MM.1S (cell line): ENCODE data around the gene TTC33.

Experiments used
- EZH2 ChIP-seq: fragments of 300-600 bp; sonication (generic); optimal IDR thresholded peaks from 2 replicates; pipeline ENCODE3; 2017; ENCODE audit warnings: low read depth, mild to moderate bottlenecking, antibody characterized with exemption, low read length, mixed read lengths
- TF ChIP-seq, protein P1 (sequence below): fragments of 300-600 bp; sonication (generic); IDR thresholded peaks from 2 replicates; pipeline ENCODE4 v1.5.1; 2016; ENCODE audit warnings: antibody characterized with exemption, low read length, mixed read lengths

DNA sequence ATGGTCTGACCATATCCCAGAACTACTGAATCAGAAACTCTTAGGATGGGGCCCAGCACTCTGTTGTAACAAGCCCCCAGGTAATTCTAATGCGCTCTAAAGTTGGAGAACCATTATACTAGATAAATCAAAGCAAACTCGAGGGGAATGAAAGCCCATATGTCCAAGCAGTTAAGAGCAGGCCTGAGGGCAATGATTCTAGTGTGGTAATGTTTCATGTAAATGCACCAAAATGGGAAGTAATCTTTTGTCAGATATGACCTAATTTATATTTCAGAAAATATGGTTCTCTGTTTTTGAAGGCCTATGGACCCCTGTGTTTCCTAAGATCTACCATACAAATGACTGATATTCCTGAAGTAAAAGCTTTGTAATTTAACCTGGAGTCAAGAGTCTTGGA is 184.0 kb downstream of the TTC33 start:
- TF ChIP-seq, protein P1, sequence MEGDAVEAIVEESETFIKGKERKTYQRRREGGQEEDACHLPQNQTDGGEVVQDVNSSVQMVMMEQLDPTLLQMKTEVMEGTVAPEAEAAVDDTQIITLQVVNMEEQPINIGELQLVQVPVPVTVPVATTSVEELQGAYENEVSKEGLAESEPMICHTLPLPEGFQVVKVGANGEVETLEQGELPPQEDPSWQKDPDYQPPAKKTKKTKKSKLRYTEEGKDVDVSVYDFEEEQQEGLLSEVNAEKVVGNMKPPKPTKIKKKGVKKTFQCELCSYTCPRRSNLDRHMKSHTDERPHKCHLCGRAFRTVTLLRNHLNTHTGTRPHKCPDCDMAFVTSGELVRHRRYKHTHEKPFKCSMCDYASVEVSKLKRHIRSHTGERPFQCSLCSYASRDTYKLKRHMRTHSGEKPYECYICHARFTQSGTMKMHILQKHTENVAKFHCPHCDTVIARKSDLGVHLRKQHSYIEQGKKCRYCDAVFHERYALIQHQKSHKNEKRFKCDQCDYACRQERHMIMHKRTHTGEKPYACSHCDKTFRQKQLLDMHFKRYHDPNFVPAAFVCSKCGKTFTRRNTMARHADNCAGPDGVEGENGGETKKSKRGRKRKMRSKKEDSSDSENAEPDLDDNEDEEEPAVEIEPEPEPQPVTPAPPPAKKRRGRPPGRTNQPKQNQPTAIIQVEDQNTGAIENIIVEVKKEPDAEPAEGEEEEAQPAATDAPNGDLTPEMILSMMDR = no peak
- TF ChIP-seq EZH2 = no peak
